Left kidney (tissue), 2 donors: ENCODE results near the gene SCTR. TPM values are rescaled to one million over a fixed set of nuclear protein-coding genes. Genes with fewer than 3 reads are reported as not detected.

Experiments used
- DNase-seq: peaks from one replicate; pipeline ENCODE4 v3.0.0-alpha.2; 2013
- polyA plus RNA-seq: library from polyadenylated mRNA; unstranded; fragments of 120-200 nt; gene quantifications from one replicate; pipeline ENCODE4 v1.2.1, GENCODE V29; 2013; ENCODE audit not compliant: insufficient read length

SCTR gene
- polyA plus RNA-seq, 1 donor = 16.1 TPM

DNA sequence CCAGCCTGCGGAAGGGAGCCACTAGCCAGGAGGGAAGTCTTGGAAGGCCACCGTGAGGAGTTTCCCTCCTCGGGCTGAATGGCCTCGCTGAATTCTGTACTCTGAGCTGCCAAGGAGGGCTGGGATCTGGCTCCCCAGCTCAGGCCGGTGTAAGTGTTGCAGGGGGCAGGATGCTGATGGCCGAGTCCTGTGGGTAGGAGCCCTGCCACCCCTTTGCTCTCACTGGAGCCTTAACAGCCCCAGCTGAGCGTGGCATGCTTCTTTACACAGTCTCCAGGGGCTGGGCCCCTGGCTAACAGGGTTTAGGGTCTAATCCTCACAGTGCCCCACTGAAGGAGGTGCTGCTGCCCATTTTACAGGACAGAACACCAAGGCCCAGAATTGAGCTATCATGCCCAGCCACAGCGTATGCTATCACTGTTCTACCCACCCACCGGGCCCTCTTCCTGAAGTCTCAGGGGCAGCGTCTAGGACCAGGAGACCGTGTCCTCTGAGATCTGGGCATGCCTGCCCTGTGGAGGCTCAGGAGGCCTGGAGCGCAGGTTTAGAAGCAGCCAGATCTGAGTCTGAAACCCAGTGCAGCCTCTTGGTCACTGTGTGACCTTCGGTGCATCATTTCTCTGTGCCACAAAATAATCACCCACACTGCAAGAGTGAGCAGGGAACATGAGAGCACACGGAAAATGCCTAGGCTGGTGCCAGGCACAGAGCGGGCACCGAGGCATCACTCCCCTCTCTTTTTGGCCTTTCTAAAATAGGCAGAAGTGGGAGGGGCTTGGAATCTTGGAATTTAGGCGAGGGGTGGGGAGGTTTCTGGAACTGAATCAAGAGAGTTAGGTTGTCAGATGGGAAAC lies 49.7 kb downstream of the SCTR start:
- DNase-seq = no peak

DNA sequence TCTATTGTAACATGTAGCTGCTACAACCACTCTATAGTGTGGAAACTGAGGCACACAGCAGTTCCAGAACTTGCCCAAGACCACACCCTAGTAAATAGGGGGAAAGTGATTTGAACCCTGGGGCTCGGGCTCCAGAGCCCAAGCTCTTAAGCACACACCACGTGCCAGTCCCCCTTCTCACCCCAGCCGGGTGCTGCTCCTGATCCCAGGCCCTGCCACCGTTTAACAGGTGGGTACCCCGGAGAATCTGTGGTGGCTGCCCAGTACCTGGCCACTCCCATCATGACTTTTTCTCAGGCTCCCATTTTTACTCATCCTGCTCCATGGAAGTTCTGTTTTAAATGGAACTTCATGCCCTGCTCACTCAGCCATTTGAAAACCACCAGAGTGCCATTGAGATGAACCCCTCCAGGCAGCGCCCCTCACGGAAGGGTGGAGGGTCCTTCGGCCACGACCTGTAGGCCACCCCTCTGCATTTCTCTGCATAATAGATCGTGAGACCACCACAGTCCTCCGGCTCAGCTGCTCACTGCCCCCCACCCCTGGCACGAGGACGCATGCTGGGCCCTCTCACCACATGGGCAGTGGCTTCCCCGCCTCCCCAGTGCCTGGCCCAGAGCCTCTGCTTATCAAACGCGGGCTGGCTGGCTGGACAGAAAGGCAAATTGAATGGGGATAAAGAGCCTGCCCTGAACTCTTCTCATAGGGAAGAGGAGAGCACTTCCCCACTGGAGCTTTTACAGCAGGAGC lies 50.5 kb downstream of the SCTR start:
- no peak for DNase-seq

DNA sequence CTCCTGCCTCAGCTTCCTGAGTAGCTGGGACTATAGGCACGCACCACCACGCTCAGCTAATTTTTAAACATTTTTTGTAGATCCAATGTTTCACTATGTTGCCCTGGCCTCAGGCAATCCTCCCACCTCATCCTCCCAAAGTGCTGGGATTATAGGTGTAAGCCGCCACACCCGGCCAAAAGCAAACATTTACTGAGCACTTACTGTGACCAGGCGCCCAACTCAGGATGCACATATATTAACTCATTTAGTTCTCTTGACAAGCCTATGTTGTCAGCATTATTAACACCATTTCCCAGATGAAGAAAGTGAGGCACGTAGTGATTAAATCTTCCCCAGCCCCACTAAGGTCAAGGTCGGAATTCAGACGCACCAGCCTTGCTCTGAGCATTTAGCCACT lies 51.5 kb downstream of the SCTR start:
- DNase-seq = no peak

GRCh38 chr2:119469661-119470297 lies 54.5 kb downstream of the SCTR start:
- no peak for DNase-seq

- no peak for DNase-seq
These were observed 55.2 kb downstream of the SCTR start for GRCh38 chr2:119469131-119469530.

- DNase-seq = no peak
These were observed 55.9 kb downstream of the SCTR start for GRCh38 chr2:119468154-119468955.

DNA sequence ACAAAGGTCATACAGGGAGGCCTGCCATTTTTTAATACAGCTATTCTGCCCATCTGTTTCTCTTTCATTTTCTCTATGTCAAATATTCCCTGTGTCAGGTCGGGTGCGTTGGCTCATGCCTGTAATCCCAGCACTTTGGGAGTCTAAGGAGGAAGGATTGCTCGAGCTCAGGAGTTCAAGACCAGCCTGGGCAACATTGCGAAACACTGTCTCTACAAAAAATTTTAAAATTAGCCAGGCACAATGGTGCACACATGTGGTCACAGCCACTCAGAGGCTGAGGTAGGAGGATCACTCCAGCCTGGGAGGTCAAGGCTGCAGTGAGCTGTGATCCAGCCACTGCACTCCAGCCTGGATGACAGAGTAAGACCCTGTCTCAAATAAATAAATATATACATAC lies 57.9 kb downstream of the SCTR start:
- no peak for DNase-seq

GRCh38 chr2:119465687-119466086 lies 58.6 kb downstream of the SCTR start:
- no peak for DNase-seq

DNA sequence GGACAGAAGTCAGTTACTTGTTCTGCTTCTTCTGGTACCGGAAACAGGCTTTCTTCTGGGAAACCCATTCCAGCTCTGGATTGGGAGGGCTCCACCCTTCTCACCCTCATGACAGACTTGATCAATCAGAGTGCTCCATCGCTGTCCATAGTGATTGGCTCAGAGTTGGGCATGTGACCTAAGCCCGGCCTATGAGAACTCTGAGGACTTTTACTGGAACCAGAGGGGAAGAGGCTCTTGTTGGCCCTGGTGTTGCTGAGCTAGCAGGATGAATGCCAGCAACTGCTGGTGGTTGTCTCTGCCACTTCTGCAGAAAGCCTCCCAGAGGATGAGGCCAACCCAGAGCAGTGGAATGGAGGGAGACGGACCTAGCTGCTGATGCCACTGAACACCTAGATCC lies 59.3 kb downstream of the SCTR start:
- no peak for DNase-seq

DNA sequence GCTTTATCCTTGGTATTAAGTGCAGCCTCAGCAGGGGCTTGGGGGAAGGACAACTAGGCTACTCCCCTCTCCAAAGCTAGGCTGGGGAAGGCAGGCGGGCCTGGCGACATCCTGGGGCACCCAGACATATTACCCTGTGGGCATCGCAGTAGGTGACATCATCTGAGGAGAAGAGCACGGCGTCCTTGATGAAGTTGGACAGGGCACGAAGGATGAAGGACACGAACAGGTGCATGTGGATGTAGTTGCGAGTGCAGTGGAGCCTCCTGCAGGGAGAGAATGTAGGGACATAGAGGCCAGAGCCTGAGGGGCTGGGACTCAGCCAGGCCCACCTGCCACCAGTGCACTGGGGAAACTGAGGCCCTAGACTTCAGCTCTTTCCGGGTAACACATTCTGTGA lies 60.3 kb downstream of the SCTR start:
- DNase-seq = no peak

DNA sequence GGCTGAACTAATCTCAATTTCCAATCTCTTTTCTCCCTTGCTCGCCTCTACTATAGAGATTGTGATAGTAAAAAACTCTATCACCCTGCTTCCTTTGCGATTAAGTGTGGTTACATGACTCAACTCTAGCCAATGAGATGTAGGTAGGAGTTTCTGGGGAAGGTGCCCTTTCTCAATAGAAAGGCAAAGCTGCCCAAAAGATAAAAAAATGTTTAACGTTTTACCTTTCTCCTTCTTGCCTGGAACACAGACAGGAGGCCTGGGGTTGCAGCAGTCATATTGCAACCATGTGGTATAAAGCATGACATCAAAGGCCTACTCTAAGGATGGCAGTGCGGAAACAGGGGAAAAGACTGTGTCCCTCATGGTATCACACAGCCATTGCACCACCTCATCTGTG lies 61.1 kb downstream of the SCTR start:
- DNase-seq = no peak

DNA sequence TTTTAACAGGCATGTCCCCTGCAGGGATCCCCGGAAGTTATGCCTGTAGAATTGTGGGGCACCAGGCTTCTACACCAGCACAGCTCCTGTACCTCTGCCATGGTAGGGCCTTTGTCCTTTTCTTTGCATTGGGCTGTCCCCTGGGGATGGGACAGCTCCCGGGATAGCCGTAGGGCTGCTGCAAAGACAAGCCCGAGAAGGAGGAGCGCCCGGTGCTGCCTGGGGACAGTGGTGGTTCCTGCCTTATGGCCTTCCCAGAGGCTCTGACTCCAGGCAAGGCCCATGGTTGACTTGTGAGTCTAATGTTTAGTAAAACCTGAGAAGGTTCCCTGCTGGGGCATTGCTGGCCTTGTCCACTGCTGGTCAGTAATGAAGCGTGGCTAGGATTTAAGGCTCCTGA lies 61.7 kb downstream of the SCTR start:
- DNase-seq = no peak

GRCh38 chr2:119461811-119462210 lies 62.5 kb downstream of the SCTR start:
- no peak for DNase-seq

DNA sequence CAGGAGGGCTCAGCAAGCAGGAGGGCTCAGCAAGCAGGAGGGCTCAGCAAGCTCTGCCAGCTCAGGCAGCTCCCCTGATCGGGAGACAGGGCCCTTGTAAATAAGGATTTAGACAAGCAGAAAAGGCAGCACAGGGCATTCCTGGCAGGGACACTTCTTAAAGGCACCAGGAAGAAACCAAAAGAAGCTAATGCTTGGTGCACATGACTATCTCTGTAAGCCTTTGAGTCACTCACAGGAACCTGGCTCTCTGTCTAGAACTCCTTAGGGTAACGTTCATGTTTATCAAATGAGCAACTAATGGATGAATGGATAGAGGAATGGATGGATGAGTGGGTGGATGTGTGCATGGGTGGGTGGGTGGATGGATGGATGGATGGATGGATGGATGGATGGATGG lies 64.2 kb downstream of the SCTR start:
- DNase-seq = no peak

DNA sequence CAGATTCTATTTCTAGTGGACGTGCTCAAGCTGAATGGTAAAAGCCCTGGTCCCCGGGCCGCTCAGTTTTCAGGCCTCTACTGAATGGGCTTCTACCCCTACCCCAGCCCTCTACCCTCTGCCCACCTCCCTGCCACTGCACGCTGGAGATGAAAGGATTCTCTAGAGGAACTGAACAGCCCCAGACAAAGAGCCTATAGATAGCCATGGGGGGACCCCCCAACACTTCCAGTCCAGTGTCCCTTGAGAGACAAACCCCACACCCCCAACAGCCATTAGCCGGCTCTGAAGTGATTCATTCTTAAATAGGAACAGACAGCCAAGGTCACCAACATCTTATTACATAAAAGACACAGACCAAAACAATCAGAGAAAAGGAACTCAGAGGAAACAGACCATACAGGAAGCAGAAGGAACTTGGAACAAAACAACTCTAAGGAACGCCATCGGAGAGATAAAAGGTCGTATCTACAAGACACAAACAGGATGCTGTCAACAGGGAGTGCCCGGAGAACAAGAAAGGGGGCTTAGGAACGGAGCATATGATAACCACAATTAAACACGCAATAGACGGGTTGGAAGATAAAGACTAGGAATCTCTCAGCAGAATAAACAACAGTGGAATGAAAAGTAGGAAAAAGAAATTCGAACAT lies 69.1 kb downstream of the SCTR start:
- DNase-seq = no peak

GRCh38 chr2:119453972-119454593 lies 70.2 kb downstream of the SCTR start:
- DNase-seq = no peak

DNA sequence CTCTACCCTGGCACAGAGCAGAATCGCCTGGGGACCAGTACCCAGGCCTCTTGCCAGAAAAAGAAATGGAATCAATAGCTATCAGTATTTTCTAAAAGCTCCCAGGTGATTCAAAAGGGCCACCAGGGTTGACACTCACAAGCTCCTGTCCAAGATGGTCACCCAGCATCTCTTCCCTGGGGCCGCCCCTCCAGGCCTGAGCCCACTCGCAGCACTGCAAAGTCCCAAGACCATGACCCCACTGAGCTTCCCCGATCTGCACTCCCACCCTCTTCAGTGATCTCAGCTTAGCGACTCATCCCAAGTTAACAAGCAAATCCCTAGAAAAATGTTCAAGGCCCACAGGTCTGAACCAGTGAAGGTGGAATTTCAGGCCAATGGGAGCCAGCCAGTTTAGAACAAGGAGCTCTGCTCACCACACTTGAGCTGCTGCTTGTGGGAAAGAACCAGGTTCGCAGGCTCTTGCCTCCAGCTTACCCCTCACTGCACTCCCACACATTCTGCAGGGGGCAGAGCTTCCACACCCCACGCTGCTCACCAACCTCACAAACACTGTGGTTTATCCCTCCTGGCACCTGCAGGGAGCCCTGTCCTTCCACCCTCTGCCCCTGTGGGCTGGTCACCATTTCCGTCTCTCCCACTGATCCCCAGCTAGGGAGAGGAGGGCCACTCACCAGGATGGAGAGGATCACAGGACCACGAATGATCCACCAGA lies 72.8 kb downstream of the SCTR start:
- no peak for DNase-seq

- no peak for DNase-seq
These were observed 74.8 kb downstream of the SCTR start for GRCh38 chr2:119449521-119449920.

- DNase-seq = no peak
These were observed 75.7 kb downstream of the SCTR start for GRCh38 chr2:119448427-119449141.

DNA sequence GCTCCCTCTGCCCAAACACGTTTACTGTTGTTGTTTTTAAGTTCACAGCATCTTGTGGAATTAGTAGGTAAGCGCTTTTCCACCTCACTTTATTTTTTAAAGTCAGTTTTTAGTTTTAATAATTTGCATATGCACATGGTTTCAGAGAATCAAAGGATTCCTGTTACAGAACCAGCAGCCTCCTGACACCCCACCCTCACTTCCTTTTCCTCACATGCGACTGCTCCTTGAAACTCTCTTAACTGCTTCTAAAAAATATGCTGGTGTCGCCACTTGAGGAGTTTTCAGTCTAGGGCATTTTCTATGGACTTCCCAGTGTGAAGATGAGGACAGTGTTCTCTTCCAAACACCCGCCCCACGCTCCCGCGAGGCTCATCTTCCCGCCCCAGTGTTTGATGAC lies 78.2 kb downstream of the SCTR start:
- DNase-seq = no peak
